ENCODE data around the gene SLC35E4. TPM values are rescaled to one million over a fixed set of nuclear protein-coding genes. Genes with fewer than 3 reads are reported as not detected.

The SLC35E4 gene
- total RNA-seq, 1 donor from 2014 or later: 23.0 TPM

DNA sequence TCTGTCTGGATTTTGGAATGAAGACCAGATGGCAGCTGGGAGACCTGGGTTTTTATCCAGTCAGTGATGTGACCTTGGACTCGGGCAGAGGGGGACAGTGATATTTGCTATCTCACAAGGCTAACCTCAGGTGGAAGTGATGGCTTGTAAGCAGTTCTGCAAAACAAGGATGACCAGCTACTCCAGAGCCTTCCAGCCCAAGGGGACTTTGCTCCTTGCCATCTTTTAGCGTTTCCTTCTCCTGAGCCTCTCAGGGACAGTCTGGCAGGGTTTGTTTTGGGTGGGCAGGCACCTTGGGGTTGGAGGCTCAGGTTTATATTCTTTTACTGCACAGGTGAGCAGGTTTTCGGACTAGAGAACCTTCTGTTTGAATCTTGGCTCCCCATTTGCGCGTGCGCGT, 49.6 kb downstream of the SLC35E4 start:
- no peak for DNase-seq (ENCODE audit: extremely low read depth, low read depth, low spot score)

DNA sequence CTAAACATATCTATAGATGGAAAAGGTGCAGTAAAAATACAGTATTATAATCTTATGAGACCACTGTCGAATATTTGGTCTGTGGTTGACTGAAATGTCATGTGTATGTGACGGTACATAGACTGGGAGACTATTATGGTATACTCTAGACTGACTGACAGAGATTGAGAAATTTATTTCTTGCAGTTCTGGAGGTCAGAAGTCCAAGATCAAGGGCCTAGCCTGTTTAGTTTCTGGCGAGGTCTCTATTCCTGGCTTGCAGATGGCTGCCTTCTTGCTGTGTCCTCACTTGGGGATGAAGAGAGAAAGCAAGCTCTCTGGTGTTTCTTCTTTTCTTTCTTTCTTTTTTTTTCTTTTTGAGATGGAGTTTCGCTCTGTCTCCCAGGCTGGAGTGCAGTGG, 51.8 kb downstream of the SLC35E4 start:
- no peak for DNase-seq (ENCODE audit: extremely low read depth, low read depth, low spot score)

DNA sequence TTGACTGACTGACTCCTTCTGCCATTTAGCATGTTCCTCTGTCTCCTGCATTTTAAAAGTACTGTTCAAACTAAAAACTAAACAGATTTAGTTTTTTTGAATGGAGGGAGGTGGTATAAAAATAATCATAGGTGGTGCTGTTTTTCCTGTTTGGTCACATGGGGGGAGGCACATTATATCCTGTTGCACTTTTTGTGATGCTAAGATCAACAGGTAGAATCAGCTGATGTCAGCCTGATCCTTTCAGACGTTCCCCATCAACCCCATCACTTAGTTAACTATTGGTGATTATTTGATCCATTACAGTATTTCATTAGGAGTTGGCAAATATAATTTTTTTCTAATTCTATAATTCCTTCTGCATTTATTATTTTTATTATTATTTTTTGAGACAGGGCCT, 54.0 kb downstream of the SLC35E4 start:
- DNase-seq (ENCODE audit: extremely low read depth, low read depth, low spot score): no peak

DNA sequence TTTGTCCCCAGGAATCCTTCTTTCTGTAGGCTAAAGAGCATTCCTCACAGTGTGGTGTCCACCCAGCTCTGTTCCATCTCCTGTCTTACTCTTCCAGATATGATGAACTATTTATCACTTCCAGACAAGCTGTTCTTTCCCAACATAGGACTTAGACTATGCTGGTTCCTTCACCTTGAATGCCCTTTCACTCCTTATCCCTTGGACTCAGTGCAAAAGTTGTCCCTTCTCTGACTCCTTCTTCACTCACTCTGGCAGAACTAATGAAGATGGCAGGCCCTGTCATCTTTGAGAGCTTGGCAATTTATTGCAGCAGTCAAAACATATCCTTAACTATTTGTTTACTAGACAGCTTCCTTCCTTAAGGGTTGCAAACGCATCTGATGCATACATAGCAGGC, 55.6 kb downstream of the SLC35E4 start:
- DNase-seq (ENCODE audit: extremely low read depth, low read depth, low spot score): no peak

DNA sequence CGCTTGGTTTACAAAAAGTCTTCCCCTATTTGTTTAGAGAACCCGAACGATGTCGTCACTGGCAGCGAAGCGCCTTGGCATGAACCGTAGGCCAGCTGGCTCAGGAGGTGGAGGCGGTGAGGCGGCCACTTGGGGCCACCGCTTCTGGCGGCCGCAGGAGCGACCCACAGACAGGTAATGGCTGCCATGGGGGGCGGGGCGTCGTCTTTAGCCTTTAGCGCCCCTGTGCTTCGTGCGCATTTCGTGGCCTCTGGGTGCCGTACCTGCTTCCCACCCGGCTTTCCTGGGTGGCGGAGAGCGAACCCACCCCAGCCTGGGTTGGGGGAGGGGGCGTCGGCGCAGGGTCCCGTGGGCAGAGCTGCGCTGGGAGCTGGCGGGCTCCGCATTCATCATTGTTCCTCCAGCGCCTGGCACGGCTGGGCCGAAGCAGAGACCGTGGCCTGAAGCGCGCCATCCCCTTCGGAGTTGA, 58.6 kb downstream of the SLC35E4 start:
- no peak for DNase-seq (ENCODE audit: extremely low read depth, low read depth, low spot score)

DNA sequence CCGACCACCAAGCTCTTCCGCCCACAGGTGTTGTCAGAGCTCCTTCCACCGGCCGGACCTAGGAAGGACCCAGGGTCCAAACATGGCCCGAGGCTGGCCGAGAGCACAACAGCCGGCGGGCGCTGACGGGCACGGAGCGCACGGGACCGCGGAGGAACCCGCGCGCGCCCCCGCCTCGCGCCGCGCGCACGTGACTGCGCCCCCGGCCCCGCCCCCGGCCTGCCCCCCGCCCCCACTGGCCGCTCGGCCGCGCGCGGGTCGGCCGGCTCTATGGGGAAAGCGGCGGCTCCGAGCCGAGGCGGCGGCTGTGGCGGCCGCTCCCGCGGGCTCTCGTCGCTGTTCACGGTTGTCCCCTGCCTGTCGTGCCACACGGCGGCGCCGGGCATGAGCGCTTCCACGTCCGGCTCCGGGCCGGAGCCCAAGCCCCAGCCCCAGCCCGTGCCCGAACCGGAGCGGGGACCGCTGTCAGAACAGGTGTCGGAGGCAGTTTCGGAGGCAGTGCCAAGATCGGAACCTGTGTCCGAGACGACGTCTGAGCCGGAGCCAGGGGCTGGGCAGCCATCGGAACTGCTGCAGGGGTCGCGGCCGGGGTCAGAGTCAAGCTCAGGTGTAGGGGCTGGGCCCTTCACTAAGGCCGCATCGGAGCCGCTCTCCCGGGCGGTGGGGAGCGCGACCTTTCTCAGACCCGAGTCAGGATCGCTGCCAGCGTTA, 59.2 kb downstream of the SLC35E4 start, which contains the start of gene OSBP2:
OSBP2 (plus strand) TSS at position 235 of the 711 bp plus-strand sequence; CDS start at position 271, 36 bp downstream.
- no peak for DNase-seq (ENCODE audit: extremely low read depth, low read depth, low spot score)

DNA sequence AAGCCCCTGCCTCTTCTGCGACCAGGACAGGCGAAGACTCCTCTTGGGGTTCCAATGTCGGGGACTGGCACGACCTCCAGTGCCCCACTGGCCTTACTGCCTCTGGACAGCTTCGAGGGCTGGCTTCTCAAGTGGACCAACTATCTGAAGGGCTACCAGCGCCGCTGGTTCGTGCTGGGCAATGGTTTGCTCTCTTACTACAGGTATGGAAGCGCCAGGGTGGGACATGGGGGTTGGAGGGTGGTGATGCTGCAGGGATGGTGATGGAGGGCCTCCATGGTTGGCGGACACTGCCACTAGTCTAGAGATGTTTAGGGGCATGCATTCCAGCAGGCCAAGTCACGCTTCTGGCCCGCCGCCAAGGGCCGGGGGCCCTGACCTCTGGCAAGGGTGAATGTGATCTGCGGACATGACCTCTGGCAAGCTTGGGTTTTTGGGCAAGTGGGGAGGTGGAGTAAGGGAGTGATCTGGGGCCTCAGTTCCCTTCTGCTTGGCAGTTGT, 59.8 kb downstream of the SLC35E4 start:
- no peak for DNase-seq (ENCODE audit: extremely low read depth, low read depth, low spot score)

DNA sequence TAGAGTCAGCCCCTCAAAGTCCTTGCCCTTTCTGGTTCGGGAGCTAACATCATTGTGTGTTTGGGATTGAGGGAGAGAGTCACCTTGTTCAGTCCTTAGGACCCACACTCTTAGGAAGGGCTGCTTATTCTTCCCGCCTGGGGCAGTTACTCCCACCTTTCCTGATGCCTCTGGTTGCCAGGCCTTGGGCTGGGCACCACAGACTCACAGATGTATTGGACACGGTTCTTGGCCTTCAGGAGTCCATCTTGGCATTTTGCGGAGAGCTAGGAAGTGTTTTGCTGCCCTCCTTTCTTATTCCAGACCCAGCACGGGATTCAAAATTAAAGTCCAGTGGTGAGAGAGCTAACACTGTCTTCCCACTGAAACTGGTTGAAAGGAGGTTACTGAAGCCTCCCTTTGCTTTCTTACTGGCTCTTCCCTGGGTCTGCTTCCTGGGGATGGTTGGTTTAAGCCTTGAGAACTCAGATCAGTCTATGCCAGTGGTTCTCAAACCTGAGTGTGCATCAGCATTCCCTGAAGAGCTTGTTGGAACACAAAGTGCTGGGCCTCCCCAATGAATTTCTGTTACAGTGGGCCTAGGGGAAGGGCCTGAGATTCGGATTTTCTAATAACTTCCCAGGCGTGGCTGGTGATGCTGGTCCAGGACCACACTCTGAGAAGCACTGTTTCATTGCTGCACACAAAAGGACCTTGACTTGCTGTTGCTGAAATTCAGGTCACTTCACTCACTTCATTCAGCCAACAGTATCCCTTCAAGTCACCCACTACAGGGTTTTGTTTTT, 60.5 kb downstream of the SLC35E4 start:
- DNase-seq (ENCODE audit: extremely low read depth, low read depth, low spot score): no peak

Other genes with a start within 250 kb of the SLC35E4 start
- 18.8 and 26.4 TPM in 2 replicates for gene RNF215, start 248.4 kb upstream of the SLC35E4 start, total RNA-seq
- 12.0 and 18.8 TPM in 2 replicates for gene SEC14L2, start 238.8 kb upstream of the SLC35E4 start, total RNA-seq
- gene MTFP1, start 210.0 kb upstream of the SLC35E4 start, total RNA-seq: 25.1 and 26.9 TPM in 2 replicates
- gene SEC14L3, start 163.8 kb upstream of the SLC35E4 start, total RNA-seq: not detected in 2 replicates
- not detected in 2 replicates for gene SEC14L4, start 130.1 kb upstream of the SLC35E4 start, total RNA-seq
- gene SEC14L6, start 89.0 kb upstream of the SLC35E4 start, total RNA-seq: 0.05 and 0.12 TPM in 2 replicates
- 0.19 TPM in 1 of 2 replicates, not detected in the other for gene GAL3ST1, start 61.1 kb upstream of the SLC35E4 start, total RNA-seq
- gene PES1, start 43.9 kb upstream of the SLC35E4 start, total RNA-seq: 60.3 and 63.1 TPM in 2 replicates
- 40.1 and 47.5 TPM in 2 replicates for gene TCN2, start 28.6 kb upstream of the SLC35E4 start, total RNA-seq
- 16.5 and 23.4 TPM in 2 replicates for gene DUSP18, start 32.1 kb downstream of the SLC35E4 start, total RNA-seq
- 15.4 and 17.1 TPM in 2 replicates for gene OSBP2, start 59.1 kb downstream of the SLC35E4 start, total RNA-seq

Measured in glomerular endothelial cell (primary cell).